ENCODE data around the gene LTBP1.

- TF ChIP-seq CTCF (IDR thresholded peaks at IDR 0.05) (no peak), POLR2A (IDR thresholded peaks at IDR 0.05) (no peak)
Measured at GRCh38 chr2:33071591-33071990, 124.8 kb downstream of the LTBP1 start.

Data from adrenal gland (tissue), 5 donors.